HL-60 (cell line): ENCODE data around the gene CALCB.
"Not testable (repeated sequence)": the region's sequence is repeated elsewhere in the genome, so short reads cannot be mapped to it uniquely, and the experiment has no call there.

ENCODE experiments used
- DNase-seq, 2 experiments: peaks; one replicate each; pipeline ENCODE4 v3.0.0-alpha.2; 2010 to 2020; ENCODE audit warnings: low read depth in 1 of 2, low spot score in 1 of 2
- H3K27ac ChIP-seq: fragments of 250-450 bp; sonication (Bioruptor Pico); replicated peaks from 2 replicates; pipeline ENCODE4 v1.5.1; 2020; ENCODE audit warnings: mild to moderate bottlenecking, moderate library complexity
- H3K27me3 ChIP-seq: fragments of 250-450 bp; sonication (Bioruptor Pico); 2 replicates; pipeline ENCODE4 v1.5.1; 2021; ENCODE audit warnings: mild to moderate bottlenecking, moderate library complexity; ENCODE audit not compliant: insufficient read depth, poor library complexity, severe bottlenecking
- H3K4me3 ChIP-seq: replicated peaks from 2 replicates; pipeline ENCODE4 v1.5.1; 2011; ENCODE audit warnings: mild to moderate bottlenecking, control low read depth, low read length; ENCODE audit not compliant: insufficient read depth
- GABPA ChIP-seq: IDR thresholded peaks from 2 replicates; pipeline ENCODE4 v1.6.1; 2012; ENCODE audit warnings: low read depth
- POLR2AphosphoS5 ChIP-seq: IDR thresholded peaks from 2 replicates; pipeline ENCODE4 v1.6.1; 2012; ENCODE audit warnings: low read depth
- REST ChIP-seq: IDR thresholded peaks from 2 replicates; pipeline ENCODE4 v1.6.1; 2012; ENCODE audit warnings: low read depth; ENCODE audit not compliant: insufficient replicate concordance
- SPI1 ChIP-seq: IDR thresholded peaks from 2 replicates; pipeline ENCODE4 v1.6.1; 2012; ENCODE audit warnings: low read depth, mild to moderate bottlenecking, borderline replicate concordance
- long read RNA-seq: library from polyadenylated mRNA; unstranded; transcript quantifications from one replicate; pipeline ENCODE4 v2.0.0, GENCODE V29; 2020
- TF ChIP-seq, protein P1 (sequence below): IDR thresholded peaks from one replicate; pipeline ENCODE4 v1.5.1; 2011; ENCODE audit warnings: low read length, control low read depth, inconsistent platforms; ENCODE audit not compliant: insufficient read depth

The CALCB gene, protein sequence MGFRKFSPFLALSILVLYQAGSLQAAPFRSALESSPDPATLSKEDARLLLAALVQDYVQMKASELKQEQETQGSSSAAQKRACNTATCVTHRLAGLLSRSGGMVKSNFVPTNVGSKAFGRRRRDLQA
- long read RNA-seq = 0 reads

- H3K4me3 ChIP-seq = no peak within 1 kb of the TSS
- no peak for TF ChIP-seq GABPA
- no peak within 1 kb of the TSS for H3K27ac ChIP-seq
- DNase-seq = no peak
- peaks cover 18% of the 10 kb centered on the region for H3K27me3 ChIP-seq
Measured at GRCh38 chr11:15073361-15074205, at the start of gene CALCB. TSS of gene CALCB (plus strand) at chr11:15073593. CDS start at chr11:15074719, 1,126 bp downstream.

DNA sequence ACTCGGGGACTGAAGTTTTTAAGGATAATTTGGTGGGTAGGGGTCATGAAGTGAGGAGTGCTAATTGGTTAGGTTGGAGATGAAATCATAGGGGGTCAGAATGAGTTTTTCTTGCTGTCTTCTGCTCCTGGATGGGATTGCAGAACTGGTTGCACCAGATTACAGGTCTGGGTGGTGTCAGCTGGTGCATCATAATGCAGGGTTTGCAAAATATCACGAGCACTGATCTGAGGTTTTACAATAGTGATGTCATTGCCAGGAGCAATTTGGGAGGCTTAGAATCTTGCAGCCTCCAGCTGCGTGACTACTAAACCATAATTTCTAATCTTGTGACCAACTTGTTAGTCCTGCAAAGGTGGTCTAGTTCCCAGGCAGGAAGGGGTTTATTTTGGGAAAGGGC lies 46.4 kb upstream of the CALCB start:
- Histone ChIP-seq H3K4me3 (no peak overlapping the region), H3K27ac (no peak overlapping the region), H3K27me3 (peaks cover 5% of the 10 kb centered on the region)
- no peak for TF ChIP-seq POLR2AphosphoS5
- no peak for TF ChIP-seq REST
- no peak for TF ChIP-seq GABPA
- TF ChIP-seq, protein P1, sequence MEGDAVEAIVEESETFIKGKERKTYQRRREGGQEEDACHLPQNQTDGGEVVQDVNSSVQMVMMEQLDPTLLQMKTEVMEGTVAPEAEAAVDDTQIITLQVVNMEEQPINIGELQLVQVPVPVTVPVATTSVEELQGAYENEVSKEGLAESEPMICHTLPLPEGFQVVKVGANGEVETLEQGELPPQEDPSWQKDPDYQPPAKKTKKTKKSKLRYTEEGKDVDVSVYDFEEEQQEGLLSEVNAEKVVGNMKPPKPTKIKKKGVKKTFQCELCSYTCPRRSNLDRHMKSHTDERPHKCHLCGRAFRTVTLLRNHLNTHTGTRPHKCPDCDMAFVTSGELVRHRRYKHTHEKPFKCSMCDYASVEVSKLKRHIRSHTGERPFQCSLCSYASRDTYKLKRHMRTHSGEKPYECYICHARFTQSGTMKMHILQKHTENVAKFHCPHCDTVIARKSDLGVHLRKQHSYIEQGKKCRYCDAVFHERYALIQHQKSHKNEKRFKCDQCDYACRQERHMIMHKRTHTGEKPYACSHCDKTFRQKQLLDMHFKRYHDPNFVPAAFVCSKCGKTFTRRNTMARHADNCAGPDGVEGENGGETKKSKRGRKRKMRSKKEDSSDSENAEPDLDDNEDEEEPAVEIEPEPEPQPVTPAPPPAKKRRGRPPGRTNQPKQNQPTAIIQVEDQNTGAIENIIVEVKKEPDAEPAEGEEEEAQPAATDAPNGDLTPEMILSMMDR = no peak
- TF ChIP-seq SPI1 = no peak
- DNase-seq = no peak

DNA sequence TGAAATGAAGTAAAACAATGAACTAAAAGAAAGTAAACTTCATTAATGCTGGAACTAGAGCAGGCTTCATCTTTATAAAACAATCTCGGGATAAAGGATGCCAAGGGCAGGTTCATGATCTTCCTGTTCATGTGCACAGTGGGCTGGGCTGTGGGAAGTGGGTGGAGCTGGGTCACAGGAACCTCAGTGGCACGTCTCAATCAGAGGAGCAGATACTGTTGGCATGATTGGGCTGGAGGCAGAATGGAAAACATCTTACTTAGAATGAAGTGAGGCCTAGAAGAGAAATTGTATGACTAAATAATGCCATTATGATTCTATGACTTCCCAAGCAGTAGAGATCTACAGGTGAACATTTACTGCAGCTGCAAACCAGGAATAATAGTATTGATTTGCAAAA lies 45.4 kb upstream of the CALCB start:
- no peak overlapping the region for H3K27ac ChIP-seq
- no peak overlapping the region for H3K4me3 ChIP-seq
- no peak for DNase-seq
- no peak for TF ChIP-seq REST
- TF ChIP-seq GABPA = no peak
- TF ChIP-seq, protein P1 = no peak
- TF ChIP-seq POLR2AphosphoS5 = no peak
- no peak for TF ChIP-seq SPI1
- peaks cover 5% of the 10 kb centered on the region for H3K27me3 ChIP-seq

DNA sequence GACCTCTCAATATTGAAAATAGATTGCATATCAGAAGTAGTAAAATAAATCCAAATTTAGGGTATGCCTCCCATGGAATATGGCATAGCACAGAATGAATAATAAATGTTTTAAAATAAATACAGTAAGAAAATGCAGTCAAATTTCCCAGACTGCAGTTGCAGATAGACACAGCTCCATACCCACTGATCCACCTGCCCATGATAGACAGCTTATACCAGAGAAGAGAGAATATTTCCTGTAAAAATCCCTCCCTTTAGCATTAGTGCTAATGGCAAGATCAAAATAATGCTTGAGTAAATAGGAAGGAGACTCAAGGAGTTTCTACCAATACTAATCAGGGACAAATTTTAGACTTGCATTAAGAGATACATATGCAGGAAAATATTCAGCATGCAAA lies 45.0 kb upstream of the CALCB start:
- Histone ChIP-seq H3K27me3 (peaks cover 5% of the 10 kb centered on the region), H3K27ac (no peak overlapping the region), H3K4me3 (no peak overlapping the region)
- DNase-seq = no peak
- no peak for TF ChIP-seq GABPA

- DNase-seq, H3K27me3 ChIP-seq, H3K4me3 ChIP-seq, H3K27ac ChIP-seq: not testable (repeated sequence)
Measured at GRCh38 chr11:15031945-15032344, 41.4 kb upstream of the CALCB start.
